DOHH2 (cell line): ENCODE results near the gene MKRN3.

Source experiments
- H3F3A ChIP-seq: fragments of 200-600 bp; sonication (generic), shearing (Covaris generic); 2 replicates; pipeline ENCODE4 v1.6.0; 2016; ENCODE audit warnings: antibody characterized with exemption, mild to moderate bottlenecking; ENCODE audit not compliant: control insufficient read depth, insufficient read depth
- H3K27ac ChIP-seq: fragments of 200-600 bp; sonication (generic); 2 replicates; pipeline ENCODE4 v1.5.1; 2014; ENCODE audit warnings: low read depth, mild to moderate bottlenecking, low read length, moderate library complexity
- H3K27me3 ChIP-seq: fragments of 200-600 bp; sonication (generic); 2 replicates; pipeline ENCODE4 v1.6.1; 2014; ENCODE audit warnings: mild to moderate bottlenecking, low read length, mixed read lengths; ENCODE audit not compliant: control insufficient read depth
- H3K36me3 ChIP-seq: fragments of 200-600 bp; sonication (generic); 2 replicates; pipeline ENCODE4 v1.6.1; 2014; ENCODE audit warnings: mild to moderate bottlenecking, low read length, moderate library complexity, mixed read lengths; ENCODE audit not compliant: control insufficient read depth
- H3K4me1 ChIP-seq: fragments of 200-600 bp; sonication (generic); 2 replicates; pipeline ENCODE4 v1.6.1; 2014; ENCODE audit warnings: mild to moderate bottlenecking, low read length, mixed read lengths; ENCODE audit not compliant: control insufficient read depth
- H3K4me2 ChIP-seq: fragments of 200-600 bp; sonication (generic); 2 replicates; pipeline ENCODE4 v1.6.0; 2014; ENCODE audit warnings: mild to moderate bottlenecking, low read length, moderate library complexity
- H3K4me3 ChIP-seq: fragments of 200-600 bp; sonication (generic); 2 replicates; pipeline ENCODE4 v1.5.1; 2014; ENCODE audit warnings: mild to moderate bottlenecking, low read length, mixed read lengths
- H3K79me2 ChIP-seq: fragments of 200-600 bp; sonication (generic); 2 replicates; pipeline ENCODE4 v1.6.1; 2014; ENCODE audit warnings: mild to moderate bottlenecking, low read length, mixed read lengths; ENCODE audit not compliant: control insufficient read depth
- H3K9me2 ChIP-seq: fragments of 200-600 bp; sonication (generic); replicated peaks from 2 replicates; pipeline ENCODE4 v1.6.1; 2014; ENCODE audit warnings: mild to moderate bottlenecking, low read length, mixed read lengths; ENCODE audit not compliant: control insufficient read depth
- H3K9me3 ChIP-seq: fragments of 200-600 bp; sonication (generic); 2 replicates; pipeline ENCODE4 v1.6.1; 2014; ENCODE audit warnings: antibody characterized with exemption, low read length, mixed read lengths; ENCODE audit not compliant: control insufficient read depth, insufficient read depth
- H4K20me1 ChIP-seq: fragments of 200-600 bp; sonication (generic); 2 replicates; pipeline ENCODE4 v1.6.0; 2014; ENCODE audit warnings: low read depth, mild to moderate bottlenecking, antibody characterized with exemption, low read length, moderate library complexity; ENCODE audit not compliant: control insufficient read depth, insufficient read depth
- EZH2phosphoT487 ChIP-seq: fragments of 200-600 bp; sonication (generic); IDR thresholded peaks from 2 replicates; pipeline ENCODE4 v1.6.1; 2017; ENCODE audit warnings: borderline replicate concordance, mild to moderate bottlenecking, antibody characterized with exemption, low read length, moderate library complexity, mixed read lengths
- TF ChIP-seq, protein P1 (sequence below): fragments of 200-600 bp; sonication (generic); IDR thresholded peaks from one replicate; pipeline ENCODE4 v1.5.1; 2014; ENCODE audit warnings: antibody characterized with exemption, mild to moderate bottlenecking, low read depth, low read length; ENCODE audit not compliant: poor library complexity, severe bottlenecking

The MKRN3 gene

DNA sequence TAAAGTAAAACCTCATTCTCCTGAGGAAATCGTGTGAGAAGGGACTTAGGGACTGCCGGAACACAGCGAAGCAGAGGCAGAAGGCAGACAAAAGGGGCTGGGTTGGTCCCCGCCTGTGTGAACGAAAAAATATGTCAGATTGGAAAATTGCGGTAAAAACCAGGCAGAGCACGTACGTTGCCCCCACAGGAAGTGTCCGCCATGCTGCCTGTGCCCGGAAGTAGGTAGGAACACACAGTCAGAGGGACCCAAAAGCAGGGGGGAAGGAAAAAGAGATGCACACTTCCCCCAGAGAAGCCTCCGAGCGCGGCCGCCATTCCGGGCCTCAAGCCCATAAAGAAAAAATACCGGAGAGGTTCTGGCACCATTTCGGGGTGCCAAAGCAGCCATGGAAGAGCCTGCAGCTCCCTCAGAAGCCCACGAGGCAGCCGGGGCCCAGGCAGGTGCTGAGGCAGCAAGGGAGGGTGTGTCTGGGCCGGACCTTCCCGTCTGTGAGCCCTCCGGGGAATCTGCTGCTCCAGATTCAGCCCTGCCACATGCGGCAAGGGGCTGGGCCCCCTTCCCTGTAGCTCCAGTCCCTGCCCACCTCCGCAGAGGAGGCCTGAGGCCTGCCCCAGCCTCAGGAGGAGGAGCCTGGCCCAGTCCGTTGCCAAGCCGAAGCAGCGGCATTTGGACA, at the start of gene MKRN3:
TSS of gene MKRN3 (plus strand) at position 280 of the 676 bp plus-strand sequence. CDS start at position 389, 109 bp downstream.
- Histone ChIP-seq H4K20me1 (no peaks in the 10 kb centered on the region), H3F3A (no peaks in the 10 kb centered on the region), H3K79me2 (no peaks in the 10 kb centered on the region), H3K9me2 (no peaks in the 10 kb centered on the region), H3K27me3 (no peaks in the 10 kb centered on the region), H3K36me3 (no peaks in the 10 kb centered on the region), H3K4me2 (no peak within 1 kb of the TSS), H3K4me3 (no peak within 1 kb of the TSS), H3K27ac (no peak within 1 kb of the TSS), H3K4me1 (no peaks in the 10 kb centered on the region), H3K9me3 (no peaks in the 10 kb centered on the region)
- TF ChIP-seq EZH2phosphoT487: no peak
- TF ChIP-seq, protein P1, sequence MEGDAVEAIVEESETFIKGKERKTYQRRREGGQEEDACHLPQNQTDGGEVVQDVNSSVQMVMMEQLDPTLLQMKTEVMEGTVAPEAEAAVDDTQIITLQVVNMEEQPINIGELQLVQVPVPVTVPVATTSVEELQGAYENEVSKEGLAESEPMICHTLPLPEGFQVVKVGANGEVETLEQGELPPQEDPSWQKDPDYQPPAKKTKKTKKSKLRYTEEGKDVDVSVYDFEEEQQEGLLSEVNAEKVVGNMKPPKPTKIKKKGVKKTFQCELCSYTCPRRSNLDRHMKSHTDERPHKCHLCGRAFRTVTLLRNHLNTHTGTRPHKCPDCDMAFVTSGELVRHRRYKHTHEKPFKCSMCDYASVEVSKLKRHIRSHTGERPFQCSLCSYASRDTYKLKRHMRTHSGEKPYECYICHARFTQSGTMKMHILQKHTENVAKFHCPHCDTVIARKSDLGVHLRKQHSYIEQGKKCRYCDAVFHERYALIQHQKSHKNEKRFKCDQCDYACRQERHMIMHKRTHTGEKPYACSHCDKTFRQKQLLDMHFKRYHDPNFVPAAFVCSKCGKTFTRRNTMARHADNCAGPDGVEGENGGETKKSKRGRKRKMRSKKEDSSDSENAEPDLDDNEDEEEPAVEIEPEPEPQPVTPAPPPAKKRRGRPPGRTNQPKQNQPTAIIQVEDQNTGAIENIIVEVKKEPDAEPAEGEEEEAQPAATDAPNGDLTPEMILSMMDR: no peak

DNA sequence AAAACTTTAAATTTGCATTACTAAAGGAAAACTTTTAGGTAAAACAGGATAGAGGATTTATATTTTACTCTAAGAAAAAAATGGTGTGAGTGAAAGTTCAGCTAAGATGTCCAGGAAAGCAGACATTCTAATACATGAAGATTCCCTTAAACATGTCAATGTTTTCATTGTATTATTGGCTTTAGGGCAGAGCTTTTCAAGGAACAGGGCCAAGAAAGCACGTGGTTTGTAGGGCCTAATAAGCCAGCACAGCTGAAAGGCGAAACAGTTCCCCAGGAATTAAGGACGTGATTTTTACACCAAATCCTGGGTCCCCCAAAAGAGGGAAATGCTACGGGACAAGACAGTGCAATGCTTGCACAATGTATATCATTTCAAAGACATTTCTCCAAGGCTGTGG, 48.6 kb upstream of the MKRN3 start:
- TF ChIP-seq, protein P1: no peak
- TF ChIP-seq EZH2phosphoT487: no peak
- Histone ChIP-seq H3K4me2 (no peak overlapping the region), H3K27ac (no peak overlapping the region), H3K9me3 (peaks cover 3% of the 10 kb centered on the region; the same call in 1 of the 2 replicates), H4K20me1 (no peaks in the 10 kb centered on the region), H3K27me3 (no peaks in the 10 kb centered on the region), H3K79me2 (no peaks in the 10 kb centered on the region), H3K4me1 (no peaks in the 10 kb centered on the region), H3K36me3 (no peaks in the 10 kb centered on the region), H3F3A (no peaks in the 10 kb centered on the region), H3K4me3 (no peak overlapping the region), H3K9me2 (no peaks in the 10 kb centered on the region)

DNA sequence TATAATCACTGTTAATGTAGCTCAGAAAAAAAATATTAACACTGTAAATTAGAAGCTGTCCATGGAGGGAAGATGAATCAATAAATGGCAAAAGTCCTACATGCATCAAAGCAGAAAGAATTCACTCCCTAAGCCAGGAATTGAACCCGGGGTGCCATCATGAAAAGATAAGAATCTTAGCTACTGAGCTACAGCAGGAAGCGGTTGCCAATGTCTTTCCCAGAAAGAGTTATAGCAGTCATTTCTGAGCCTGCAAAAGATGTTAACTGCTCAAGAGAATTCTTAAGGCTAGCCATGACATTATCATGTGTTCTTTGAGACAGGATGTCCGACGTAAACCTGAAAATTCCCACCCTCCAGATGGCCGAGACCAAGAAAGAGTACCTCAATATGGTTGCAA, 47.4 kb upstream of the MKRN3 start:
- Histone ChIP-seq H3K36me3 (no peaks in the 10 kb centered on the region), H3K9me3 (peaks cover 3% of the 10 kb centered on the region; the same call in 1 of the 2 replicates), H3K79me2 (no peaks in the 10 kb centered on the region), H3F3A (no peaks in the 10 kb centered on the region), H3K4me2 (no peak overlapping the region), H4K20me1 (no peaks in the 10 kb centered on the region), H3K27ac (no peak overlapping the region), H3K27me3 (no peaks in the 10 kb centered on the region), H3K4me3 (no peak overlapping the region), H3K4me1 (no peaks in the 10 kb centered on the region), H3K9me2 (no peaks in the 10 kb centered on the region)
- TF ChIP-seq, protein P1: no peak
- TF ChIP-seq EZH2phosphoT487: no peak
